Esophagus muscularis mucosa (tissue), 4 donors: ENCODE data around the gene AIP. TPM values are rescaled to one million over a fixed set of nuclear protein-coding genes. Genes with fewer than 3 reads are reported as not detected.

Experiments used
- DNase-seq: peaks from one replicate; pipeline ENCODE4 v3.0.0-alpha.2; 2017; ENCODE audit errors: extremely low spot score
- H3K27ac ChIP-seq, 4 donors: fragments of 200-600 bp; sonication (generic); replicated peaks in 1 of 4; 1 replicate in 3 of 4; 2 replicates in 1 of 4; pipeline ENCODE4 v1.5.1; 2016 to 2019; ENCODE audit warnings: mild to moderate bottlenecking in 1 of 4
- H3K27me3 ChIP-seq, 4 donors: fragments of 200-600 bp; sonication (generic); one replicate each; pipeline versions ENCODE4 v1.5.1 to v1.6.0; 2016 to 2019
- H3K36me3 ChIP-seq, 4 donors: fragments of 200-600 bp; sonication (generic); one replicate each; pipeline ENCODE4 v1.5.1; 2016 to 2019
- H3K4me1 ChIP-seq, 4 donors: fragments of 200-600 bp; sonication (generic); one replicate each; pipeline ENCODE4 v1.5.1; 2016 to 2019
- H3K4me3 ChIP-seq, 4 donors: fragments of 200-600 bp; sonication (generic); 1 replicate in 2 of 4; 2 replicates in 2 of 4; pipeline ENCODE4 v1.5.1; 2016 to 2019; ENCODE audit warnings: mild to moderate bottlenecking in 4 of 4, moderate library complexity in 1 of 4
- H3K9me3 ChIP-seq, 4 donors: fragments of 200-600 bp; sonication (generic); 1 replicate in 3 of 4; 2 replicates in 1 of 4; pipeline ENCODE4 v1.5.1; 2016 to 2019
- EP300 ChIP-seq: sonication (generic); formaldehyde crosslinking; IDR thresholded peaks from one replicate; pipeline ENCODE4 v1.6.1; 2017; ENCODE audit warnings: antibody characterized with exemption
- POLR2A ChIP-seq: fragments of 450-650 bp; IDR thresholded peaks from one replicate; pipeline ENCODE4 v1.6.1; 2017; ENCODE audit warnings: antibody characterized with exemption, moderate library complexity, mild to moderate bottlenecking, low read depth
- POLR2AphosphoS5 ChIP-seq, 2 donors: sonication (generic); formaldehyde crosslinking; IDR thresholded peaks; one replicate each; pipeline ENCODE4 v1.6.1; 2017; ENCODE audit warnings: antibody characterized with exemption in 2 of 2
- WGBS: methylation state at CpG from one replicate; pipeline ENCODE4 v1.1.5; 2018; 5-methylcytosine and 5-hydroxymethylcytosine counted together
- intact Hi-C: fragments of 100-400 bp; cut with DNase I; formaldehyde crosslinking; loops from one replicate; pipeline ENCODE4 v1.15.1; 2023
- total RNA-seq, 4 donors: library from RNA; depleted of rRNA; stranded (reverse); fragments of >200 nt; gene quantifications; one replicate each; pipeline versions ENCODE4 v1.1.0 to v1.2.1, GENCODE V29; 2016
- TF ChIP-seq, protein P1 (sequence below), 3 experiments: fragments of 200-600 bp in 2 of 3; fragments of 450-650 bp in 1 of 3; sonication (generic) in 2 of 3; IDR thresholded peaks; one replicate each; pipeline ENCODE4 v1.5.1; 2017 to 2019; ENCODE audit warnings: antibody characterized with exemption in 3 of 3, mild to moderate bottlenecking in 2 of 3, moderate library complexity in 1 of 3

The AIP gene
- total RNA-seq, 4 donors from 2014 or later, result 68.1 to 121 (median 108) TPM

DNA sequence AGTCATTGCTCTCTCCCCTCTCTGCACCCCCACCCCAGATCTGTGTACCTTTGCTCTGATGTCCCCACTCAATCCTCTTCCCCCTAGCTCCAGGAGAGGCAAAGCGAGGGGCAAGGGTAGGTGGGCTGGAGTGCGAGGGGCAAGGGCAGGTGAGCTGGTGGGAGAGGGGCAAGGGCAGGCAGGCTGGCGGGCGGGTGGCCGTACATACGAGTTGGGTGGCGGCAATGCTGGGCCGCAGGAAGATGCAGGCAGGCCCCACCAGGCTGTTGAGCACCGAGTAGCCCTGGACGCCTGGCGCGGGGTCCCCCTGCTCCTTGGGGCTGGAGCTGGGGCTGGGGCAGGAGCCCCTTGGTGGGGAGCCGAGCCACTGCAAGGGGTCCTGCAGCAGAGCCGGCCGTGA, 39.5 kb downstream of the AIP start:
- H3K27me3 ChIP-seq, result peaks cover 0 to 27% (median 0%) of the 10 kb centered on the region in 4 donors

GRCh38 chr11:67522844-67523555, 40.2 kb downstream of the AIP start, which contains the start of gene CABP2:
Gene CABP2, minus strand, starts transcription at chr11:67523446. Its CDS starts 120 bp downstream, at chr11:67523326.
- intact Hi-C loops, result no loop called here
- Histone ChIP-seq H3K27me3 (peaks cover 0 to 27% (median 0%) of the 10 kb centered on the region in 4 donors), H3K9me3 (no peaks in the 10 kb centered on the region), H3K27ac (no peak within 1 kb of the TSS), H3K4me1 (no peaks in the 10 kb centered on the region), H3K4me3 (no peak within 1 kb of the TSS), H3K36me3 (no peaks in the 10 kb centered on the region)
- WGBS, result 93% methylated on average over 6 of the region's 23 CpGs
- no peak for DNase-seq
- TF ChIP-seq, protein P1, sequence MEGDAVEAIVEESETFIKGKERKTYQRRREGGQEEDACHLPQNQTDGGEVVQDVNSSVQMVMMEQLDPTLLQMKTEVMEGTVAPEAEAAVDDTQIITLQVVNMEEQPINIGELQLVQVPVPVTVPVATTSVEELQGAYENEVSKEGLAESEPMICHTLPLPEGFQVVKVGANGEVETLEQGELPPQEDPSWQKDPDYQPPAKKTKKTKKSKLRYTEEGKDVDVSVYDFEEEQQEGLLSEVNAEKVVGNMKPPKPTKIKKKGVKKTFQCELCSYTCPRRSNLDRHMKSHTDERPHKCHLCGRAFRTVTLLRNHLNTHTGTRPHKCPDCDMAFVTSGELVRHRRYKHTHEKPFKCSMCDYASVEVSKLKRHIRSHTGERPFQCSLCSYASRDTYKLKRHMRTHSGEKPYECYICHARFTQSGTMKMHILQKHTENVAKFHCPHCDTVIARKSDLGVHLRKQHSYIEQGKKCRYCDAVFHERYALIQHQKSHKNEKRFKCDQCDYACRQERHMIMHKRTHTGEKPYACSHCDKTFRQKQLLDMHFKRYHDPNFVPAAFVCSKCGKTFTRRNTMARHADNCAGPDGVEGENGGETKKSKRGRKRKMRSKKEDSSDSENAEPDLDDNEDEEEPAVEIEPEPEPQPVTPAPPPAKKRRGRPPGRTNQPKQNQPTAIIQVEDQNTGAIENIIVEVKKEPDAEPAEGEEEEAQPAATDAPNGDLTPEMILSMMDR (IDR thresholded peaks at IDR 0.05), result no peak
- no peak for TF ChIP-seq EP300
- TF ChIP-seq POLR2A, result no peak
- TF ChIP-seq POLR2AphosphoS5 (IDR thresholded peaks at IDR 0.05), result no peak

More for the DNA sequence above, 39.5 kb downstream of the AIP start:
- H3K36me3 ChIP-seq, result no peaks in the 10 kb centered on the region
- H3K9me3 ChIP-seq, result no peaks in the 10 kb centered on the region
- H3K4me1 ChIP-seq, result no peaks in the 10 kb centered on the region
- DNase-seq, result no peak
- H3K27ac ChIP-seq, result no peak overlapping the region
- H3K4me3 ChIP-seq, result no peak overlapping the region
- intact Hi-C loops, result no loop called here
- TF ChIP-seq POLR2AphosphoS5 (IDR thresholded peaks at IDR 0.05) (no peak), EP300 (no peak), POLR2A (no peak)
- TF ChIP-seq, protein P1 (IDR thresholded peaks at IDR 0.05), result no peak
- 92% methylated on average over 12 of the region's 15 CpGs for WGBS

DNA sequence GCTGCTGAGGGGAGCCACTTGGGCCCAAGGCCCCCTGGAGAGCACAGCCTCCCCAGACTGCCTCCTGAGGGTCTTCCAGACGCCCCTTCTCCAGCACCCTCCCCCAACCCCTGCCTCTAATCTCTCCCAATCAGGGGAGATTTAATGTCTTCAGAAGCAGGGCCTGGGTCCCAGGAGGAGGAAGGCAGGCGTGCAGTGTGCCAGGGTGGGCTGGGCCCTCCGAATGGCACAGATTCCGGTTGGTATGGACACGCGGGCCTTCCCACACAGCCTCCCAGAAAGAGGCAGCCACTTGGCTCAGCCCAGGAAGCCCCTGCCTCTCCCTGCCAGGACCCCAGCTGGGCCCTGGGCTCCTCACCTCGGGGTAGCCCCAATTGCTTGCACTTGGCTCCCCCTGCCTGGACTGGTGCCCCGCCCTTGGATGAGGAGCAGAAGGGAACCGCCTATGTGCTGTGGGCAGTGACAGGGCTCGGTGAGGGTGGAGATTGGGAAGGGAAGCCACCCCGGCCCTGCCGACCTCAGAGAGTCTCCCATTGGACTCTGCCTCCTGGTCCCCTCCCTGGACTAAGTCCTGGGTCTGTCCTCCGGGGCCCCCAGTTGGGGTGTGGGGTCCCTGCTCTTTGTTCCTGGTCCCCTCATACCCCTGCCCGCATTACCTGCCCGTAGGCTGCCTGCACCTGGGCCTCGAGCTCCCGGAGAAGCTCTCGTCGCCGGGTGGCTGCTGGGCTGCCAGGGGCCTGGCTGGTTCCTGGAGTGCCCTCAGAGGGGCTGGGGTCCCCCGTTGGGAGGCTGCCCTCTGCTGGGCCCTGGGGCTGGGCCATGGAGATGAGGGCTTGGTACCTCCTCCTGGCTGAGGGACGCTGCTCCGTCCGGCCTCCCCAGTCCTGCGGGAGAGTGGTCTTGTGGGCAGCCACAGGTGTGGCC, 41.0 kb downstream of the AIP start:
- WGBS, result 80% methylated on average over 23 of the region's 25 CpGs
- DNase-seq, result no peak

GRCh38 chr11:67524480-67524808, 41.6 kb downstream of the AIP start:
- Histone ChIP-seq H3K27ac (no peak overlapping the region), H3K27me3 (peaks cover 0 to 27% (median 0%) of the 10 kb centered on the region in 4 donors), H3K36me3 (no peaks in the 10 kb centered on the region), H3K9me3 (no peaks in the 10 kb centered on the region), H3K4me1 (no peaks in the 10 kb centered on the region), H3K4me3 (no peak overlapping the region)
- TF ChIP-seq, protein P1 (IDR thresholded peaks at IDR 0.05), result no peak
- TF ChIP-seq POLR2AphosphoS5 (IDR thresholded peaks at IDR 0.05) (no peak), EP300 (no peak), POLR2A (no peak)
- WGBS, result 81% methylated on average over 9 of the region's 9 CpGs
- intact Hi-C loops, result no loop called here
- DNase-seq, result no peak

More for the DNA sequence above, 41.0 kb downstream of the AIP start:
- Histone ChIP-seq H3K9me3 (no peaks in the 10 kb centered on the region), H3K4me3 (no peak overlapping the region), H3K36me3 (no peaks in the 10 kb centered on the region), H3K27me3 (peaks cover 0 to 27% (median 0%) of the 10 kb centered on the region in 4 donors), H3K4me1 (no peaks in the 10 kb centered on the region), H3K27ac (no peak overlapping the region)
- no peak for TF ChIP-seq POLR2AphosphoS5 (IDR thresholded peaks at IDR 0.05)
- no peak for TF ChIP-seq POLR2A
- intact Hi-C loops, result no loop called here
